ENCODE measurements around the gene WBP2. TPM values are rescaled to one million over a fixed set of nuclear protein-coding genes. Genes with fewer than 3 reads are reported as not detected.

The WBP2 gene
- total RNA-seq, 1 experiment from 2014 or later: 72.3 TPM

- POLR2A ChIA-PET: no interaction called here
- CTCF ChIA-PET: interaction anchor here (1.2 kb wide), 1 partner anchor 10 kb away, joined by 5 read pairs; no protein-coding TSS in a partner anchor
- Mint-ChIP-seq H3K9me3 (ENCODE audit: unreplicated experiment) (no peaks in the 10 kb centered on the region), H3K27me3 (ENCODE audit: insufficient read depth, unreplicated experiment) (no peaks in the 10 kb centered on the region), H3K4me1 (ENCODE audit: low read depth, unreplicated experiment) (no peaks in the 10 kb centered on the region), H3K4me3 (ENCODE audit: unreplicated experiment) (no peak overlapping the region), H3K36me3 (ENCODE audit: insufficient read depth, unreplicated experiment) (peaks cover 25% of the 10 kb centered on the region), H3K27ac (ENCODE audit: unreplicated experiment) (no peak overlapping the region)
- no TSS peak for BruUV-seq (replicated peaks)
- Histone ChIP-seq H3K4me1 (no peaks in the 10 kb centered on the region), H3K27me3 (replicated peaks; ENCODE audit: control insufficient read depth, insufficient read depth, low read length) (no peaks in the 10 kb centered on the region), H3K9me3 (no peaks in the 10 kb centered on the region), H3K36me3 (ENCODE audit: control insufficient read depth, insufficient read depth, low read length) (peaks cover 10% of the 10 kb centered on the region), H3K4me3 (ENCODE audit: low read depth, low read length) (no peak overlapping the region)
- intact Hi-C loops (cut with micrococcal nuclease; ENCODE audit: unreplicated experiment): no loop called here
- no peak for DNase-seq
- TF ChIP-seq CTCF (IDR thresholded peaks at IDR 0.05; ENCODE audit: insufficient read depth in 1 of 2, low read depth in 1 of 2, low read length in 1 of 2, severe bottlenecking in 1 of 2, unreplicated experiment in 1 of 2): no peak
Observed at GRCh38 chr17:75816693-75817092, 38.4 kb downstream of the WBP2 start.

GRCh38 chr17:75815399-75815798, 39.7 kb downstream of the WBP2 start:
- CTCF ChIA-PET: interaction anchor here (0.6 to 1.2 kb wide), 3 partner anchors 9 to 211 kb away, joined by 3 to 5 read pairs (median 4); no protein-coding TSS in a partner anchor

GRCh38 chr17:75814900-75815373, 40.2 kb downstream of the WBP2 start:
- ChIA-PET POLR2A (interaction anchor here (0.6 kb wide), 1 partner anchor 40 kb away, joined by 10 read pairs; the partner anchor contains the start of gene WBP2), CTCF (interaction anchor here (0.6 to 1.2 kb wide), 3 partner anchors 10 to 210 kb away, joined by 3 to 4 read pairs (median 3); no protein-coding TSS in a partner anchor)
- Mint-ChIP-seq H3K4me1 (ENCODE audit: low read depth, unreplicated experiment) (no peaks in the 10 kb centered on the region), H3K27ac (ENCODE audit: unreplicated experiment) (no peak overlapping the region), H3K9me3 (ENCODE audit: unreplicated experiment) (no peaks in the 10 kb centered on the region), H3K4me3 (ENCODE audit: unreplicated experiment) (no peak overlapping the region), H3K36me3 (ENCODE audit: insufficient read depth, unreplicated experiment) (peaks cover 25% of the 10 kb centered on the region), H3K27me3 (ENCODE audit: insufficient read depth, unreplicated experiment) (no peaks in the 10 kb centered on the region)
- no TSS peak for BruUV-seq (replicated peaks)
- Histone ChIP-seq H3K4me3 (ENCODE audit: low read depth, low read length) (no peak overlapping the region), H3K4me1 (no peaks in the 10 kb centered on the region), H3K27me3 (replicated peaks; ENCODE audit: control insufficient read depth, insufficient read depth, low read length) (no peaks in the 10 kb centered on the region), H3K36me3 (ENCODE audit: control insufficient read depth, insufficient read depth, low read length) (peaks cover 8% of the 10 kb centered on the region), H3K9me3 (no peaks in the 10 kb centered on the region)
- intact Hi-C loops (cut with micrococcal nuclease; ENCODE audit: unreplicated experiment): no loop called here
- no peak for TF ChIP-seq CTCF (IDR thresholded peaks at IDR 0.05; ENCODE audit: insufficient read depth in 1 of 2, low read depth in 1 of 2, low read length in 1 of 2, severe bottlenecking in 1 of 2, unreplicated experiment in 1 of 2)
- DNase-seq: no peak

More at GRCh38 chr17:75815399-75815798, 39.7 kb downstream of the WBP2 start:
- H3K9me3 Mint-ChIP-seq (ENCODE audit: unreplicated experiment): no peaks in the 10 kb centered on the region
- Histone ChIP-seq H3K4me1 (no peaks in the 10 kb centered on the region), H3K27me3 (replicated peaks; ENCODE audit: control insufficient read depth, insufficient read depth, low read length) (no peaks in the 10 kb centered on the region), H3K36me3 (ENCODE audit: control insufficient read depth, insufficient read depth, low read length) (peaks cover 8% of the 10 kb centered on the region), H3K4me3 (ENCODE audit: low read depth, low read length) (no peak overlapping the region), H3K9me3 (no peaks in the 10 kb centered on the region)
- DNase-seq: no peak
- TF ChIP-seq CTCF (IDR thresholded peaks at IDR 0.05; ENCODE audit: insufficient read depth in 1 of 2, low read depth in 1 of 2, low read length in 1 of 2, severe bottlenecking in 1 of 2, unreplicated experiment in 1 of 2): no peak
- H3K4me1 Mint-ChIP-seq (ENCODE audit: low read depth, unreplicated experiment): no peaks in the 10 kb centered on the region
- no peak overlapping the region for H3K27ac Mint-ChIP-seq (ENCODE audit: unreplicated experiment)
- POLR2A ChIA-PET: interaction anchor here (0.6 kb wide), 1 partner anchor 40 kb away, joined by 10 read pairs; the partner anchor contains the start of gene WBP2
- intact Hi-C loops (cut with micrococcal nuclease; ENCODE audit: unreplicated experiment): no loop called here
- H3K27me3 Mint-ChIP-seq (ENCODE audit: insufficient read depth, unreplicated experiment): no peaks in the 10 kb centered on the region
- H3K36me3 Mint-ChIP-seq (ENCODE audit: insufficient read depth, unreplicated experiment): peaks cover 25% of the 10 kb centered on the region
- no TSS peak for BruUV-seq (replicated peaks)
- no peak overlapping the region for H3K4me3 Mint-ChIP-seq (ENCODE audit: unreplicated experiment)

Data from Caco-2 (cell line).